Esophagus (tissue), 2 donors: ENCODE results near the gene FBL. TPM values are rescaled to one million over a fixed set of nuclear protein-coding genes. Genes with fewer than 3 reads are reported as not detected.
"Not testable (repeated sequence)": the region's sequence is repeated elsewhere in the genome, so short reads cannot be mapped to it uniquely, and the experiment has no call there.

Source experiments
- H3K27ac ChIP-seq, 2 donors: one replicate each; pipeline ENCODE4 v1.5.1; 2013; ENCODE audit warnings: low read depth in 2 of 2, mild to moderate bottlenecking in 2 of 2, inconsistent platforms in 1 of 2, low read length in 1 of 2, moderate library complexity in 1 of 2
- H3K27me3 ChIP-seq, 2 donors: one replicate each; pipeline ENCODE4 v1.6.1; 2013; ENCODE audit warnings: low read length in 2 of 2, control low read depth in 1 of 2, mild to moderate bottlenecking in 1 of 2; ENCODE audit not compliant: insufficient read depth in 2 of 2, control insufficient read depth in 1 of 2
- H3K36me3 ChIP-seq, 2 donors: one replicate each; pipeline ENCODE4 v1.6.1; 2013; ENCODE audit warnings: low read length in 1 of 2; ENCODE audit not compliant: control insufficient read depth in 2 of 2, insufficient read depth in 2 of 2
- H3K4me1 ChIP-seq, 2 donors: one replicate each; pipeline ENCODE4 v1.6.1; 2013; ENCODE audit warnings: low read length in 1 of 2; ENCODE audit not compliant: control insufficient read depth in 2 of 2, insufficient read depth in 2 of 2
- H3K4me3 ChIP-seq, 2 donors: one replicate each; pipeline ENCODE4 v1.5.1; 2013; ENCODE audit warnings: low read length in 2 of 2, mild to moderate bottlenecking in 2 of 2, low read depth in 1 of 2, moderate library complexity in 1 of 2
- H3K9me3 ChIP-seq, 2 donors: one replicate each; pipeline ENCODE4 v1.6.1; 2013; ENCODE audit warnings: mild to moderate bottlenecking in 2 of 2, low read depth in 1 of 2, low read length in 1 of 2, moderate library complexity in 1 of 2; ENCODE audit not compliant: control insufficient read depth in 2 of 2, insufficient read depth in 1 of 2
- WGBS, 2 donors: extraction: QIAGEN DNeasy Blood & Tissue Kit; methylation state at CpG; one replicate each; pipeline ENCODE4 v1.1.7; 2013; 5-methylcytosine and 5-hydroxymethylcytosine counted together
- polyA plus RNA-seq, 2 donors: library from polyadenylated mRNA; stranded (reverse); fragments of 200-250 nt; gene quantifications; one replicate each; pipeline ENCODE4 v1.2.3, GENCODE V29; 2013
- donor health status: healthy with polysubstance abuse.
- donor health status: Bipolar disorder and iron deficiency.

FBL gene
- polyA plus RNA-seq, 2 donors = 174 to 366 TPM

GRCh38 chr19:39877488-39877887 is 31.3 kb upstream of the FBL start:
- not testable (repeated sequence) for H3K4me1 ChIP-seq, H3K27ac ChIP-seq, H3K36me3 ChIP-seq, H3K27me3 ChIP-seq, H3K4me3 ChIP-seq, H3K9me3 ChIP-seq
- WGBS, 2 donors = 73 to 87% methylated on average over 14 of the region's 14 CpGs

DNA sequence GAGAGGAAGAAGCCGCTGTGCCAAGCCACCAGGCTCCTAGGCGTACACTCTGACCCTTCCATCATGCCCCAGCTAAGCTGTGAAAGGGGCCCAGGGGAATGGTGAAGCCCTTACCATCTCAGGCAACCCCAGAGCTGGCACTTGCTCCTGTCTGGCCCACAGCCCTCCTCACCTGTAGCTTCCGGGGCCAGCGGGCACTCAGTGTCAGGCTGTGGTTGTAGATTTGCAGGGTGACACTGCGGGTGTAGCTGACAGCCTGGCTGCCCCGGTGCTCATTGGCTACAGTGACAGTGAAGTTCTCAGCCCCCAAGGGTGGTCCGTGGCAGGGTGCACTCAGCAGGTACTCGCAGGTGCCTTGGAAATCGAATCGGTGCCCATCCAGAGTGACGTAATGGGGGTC is 30.3 kb upstream of the FBL start:
- H3K27ac ChIP-seq, H3K4me1 ChIP-seq, H3K4me3 ChIP-seq, H3K36me3 ChIP-seq, H3K27me3 ChIP-seq, H3K9me3 ChIP-seq: not testable (repeated sequence)
- 88 to 99% methylated on average over 2 of the region's 11 CpGs for WGBS, 2 donors

DNA sequence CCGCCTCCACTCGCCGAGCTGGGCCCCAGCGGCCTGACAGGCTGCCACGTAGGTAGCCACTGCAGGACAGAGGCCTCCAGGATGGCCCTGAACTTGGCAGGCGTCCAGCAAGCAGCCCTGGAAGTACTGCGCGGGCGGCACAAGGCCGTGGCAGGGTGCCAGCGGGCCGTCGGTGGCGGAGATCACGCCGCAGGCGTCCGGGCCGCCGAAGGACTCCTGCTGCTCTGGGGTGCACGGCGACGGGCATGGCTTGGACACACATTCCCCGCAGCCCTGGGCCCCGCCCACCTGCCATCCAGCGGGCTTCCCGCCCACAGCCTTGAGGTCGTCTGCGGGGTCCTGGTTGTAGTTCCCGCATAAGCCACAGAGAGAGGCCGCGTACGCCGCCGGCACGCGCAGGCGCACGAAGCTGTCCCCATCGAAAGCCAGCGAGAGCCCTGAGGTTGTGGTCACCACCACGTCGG is 29.3 kb upstream of the FBL start:
- not testable (repeated sequence) for H3K27ac ChIP-seq, H3K9me3 ChIP-seq, H3K4me3 ChIP-seq, H3K4me1 ChIP-seq, H3K27me3 ChIP-seq, H3K36me3 ChIP-seq
- WGBS, 2 donors = 63 to 64% methylated on average over 32 to 43 of the region's 43 CpGs

DNA sequence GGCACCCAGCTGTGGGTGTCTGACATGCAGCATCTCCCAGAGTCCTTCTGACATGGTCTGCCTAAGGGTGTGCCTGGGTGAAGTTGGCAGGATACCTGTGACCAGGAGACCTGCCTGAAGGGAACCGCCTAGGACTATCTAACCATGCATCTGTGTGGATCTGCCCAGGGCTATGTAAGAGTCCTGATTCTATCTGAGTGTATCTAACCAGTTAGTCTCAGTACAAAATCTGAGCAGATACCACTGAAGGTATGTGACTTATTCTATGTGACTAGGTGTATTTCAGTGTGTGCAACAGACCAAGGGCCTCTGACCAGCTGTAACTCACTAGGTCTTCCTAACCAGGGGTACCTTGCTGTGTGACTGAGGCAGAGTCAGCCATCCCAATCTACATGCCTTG is 28.2 kb upstream of the FBL start:
- H3K36me3 ChIP-seq = no peaks in the 10 kb centered on the region
- WGBS, 2 donors = 81 to 84% methylated on average over 1 of the region's 1 CpG

GRCh38 chr19:39873385-39873784 is 27.2 kb upstream of the FBL start:
- 93% methylated on average over 20 of the region's 20 CpGs for WGBS, 2 donors
- H3K36me3 ChIP-seq = no peaks in the 10 kb centered on the region
- no peaks in the 10 kb centered on the region for H3K4me1 ChIP-seq
- H3K27ac ChIP-seq = no peak overlapping the region
- no peak overlapping the region for H3K4me3 ChIP-seq
- no peaks in the 10 kb centered on the region for H3K27me3 ChIP-seq
- peaks cover 0 to 2% of the 10 kb centered on the region in 2 donors for H3K9me3 ChIP-seq

More for the DNA sequence above, 28.2 kb upstream of the FBL start:
- no peak overlapping the region for H3K4me3 ChIP-seq
- H3K4me1 ChIP-seq = no peaks in the 10 kb centered on the region
- peaks cover 0 to 2% of the 10 kb centered on the region in 2 donors for H3K9me3 ChIP-seq
- no peak overlapping the region for H3K27ac ChIP-seq
- no peaks in the 10 kb centered on the region for H3K27me3 ChIP-seq

GRCh38 chr19:39871886-39872866 is 26.0 kb upstream of the FBL start:
- H3K36me3 ChIP-seq = no peaks in the 10 kb centered on the region
- 90% methylated on average over 46 to 47 of the region's 47 CpGs for WGBS, 2 donors
- no peak overlapping the region for H3K4me3 ChIP-seq
- H3K4me1 ChIP-seq = no peaks in the 10 kb centered on the region
- no peaks in the 10 kb centered on the region for H3K27me3 ChIP-seq
- no peaks in the 10 kb centered on the region for H3K9me3 ChIP-seq
- H3K27ac ChIP-seq = no peak overlapping the region

DNA sequence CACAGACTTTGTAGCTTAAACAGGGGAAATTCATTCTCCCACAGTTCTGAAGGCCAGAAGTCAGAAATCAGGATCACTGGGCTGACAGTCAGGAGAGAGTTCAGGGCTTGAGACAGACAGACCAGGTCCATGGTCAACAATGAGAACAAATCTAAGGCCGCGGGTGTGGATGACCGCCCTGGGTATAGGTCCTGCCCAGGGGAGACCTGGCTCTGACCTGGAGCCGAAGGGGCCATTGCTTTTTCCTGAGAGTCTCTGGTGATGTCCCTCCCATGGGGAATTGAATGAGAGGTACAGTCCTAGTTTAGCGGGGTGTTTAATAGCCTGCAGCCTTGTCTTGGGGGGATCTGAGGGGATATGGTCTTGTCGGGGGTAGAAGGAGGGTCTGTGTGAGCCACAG is 25.2 kb upstream of the FBL start:
- WGBS, 2 donors = 93 to 96% methylated on average over 6 of the region's 6 CpGs
- H3K4me1 ChIP-seq = no peaks in the 10 kb centered on the region
- no peak overlapping the region for H3K27ac ChIP-seq
- H3K9me3 ChIP-seq = no peaks in the 10 kb centered on the region
- no peak overlapping the region for H3K4me3 ChIP-seq
- no peaks in the 10 kb centered on the region for H3K36me3 ChIP-seq
- H3K27me3 ChIP-seq = no peaks in the 10 kb centered on the region

GRCh38 chr19:39870171-39870971 is 24.2 kb upstream of the FBL start:
- Histone ChIP-seq H3K9me3 (no peaks in the 10 kb centered on the region), H3K27ac (no peak overlapping the region), H3K4me3 (no peak overlapping the region), H3K27me3 (no peaks in the 10 kb centered on the region), H3K4me1 (no peaks in the 10 kb centered on the region), H3K36me3 (no peaks in the 10 kb centered on the region)
- 60% methylated on average over 16 of the region's 16 CpGs for WGBS, 2 donors

DNA sequence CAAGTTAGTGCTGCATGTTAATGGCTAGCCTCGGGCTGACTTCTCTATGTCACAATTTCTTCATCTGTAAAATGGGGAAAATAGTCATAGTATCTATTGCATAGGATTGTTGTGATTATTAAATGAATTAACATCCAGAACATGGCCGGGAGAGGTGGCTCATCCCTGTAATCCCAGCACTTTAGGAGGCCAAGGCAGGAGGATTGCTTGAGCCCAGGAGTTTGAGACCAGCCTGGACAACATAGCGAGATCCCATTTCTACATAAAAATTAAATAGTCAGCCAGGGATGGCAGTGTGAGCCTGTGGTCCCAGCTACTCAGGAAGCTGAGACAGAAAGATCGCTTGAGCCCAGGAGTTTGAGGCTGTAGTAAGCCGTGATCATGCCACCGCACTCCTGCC is 21.8 kb upstream of the FBL start:
- Histone ChIP-seq H3K4me3 (no peak overlapping the region), H3K9me3 (no peaks in the 10 kb centered on the region), H3K27ac (no peak overlapping the region), H3K4me1 (no peaks in the 10 kb centered on the region), H3K27me3 (no peaks in the 10 kb centered on the region), H3K36me3 (no peaks in the 10 kb centered on the region)
- 94 to 96% methylated on average over 6 of the region's 6 CpGs for WGBS, 2 donors
